ENCODE data around the gene PTPN4.

DNA sequence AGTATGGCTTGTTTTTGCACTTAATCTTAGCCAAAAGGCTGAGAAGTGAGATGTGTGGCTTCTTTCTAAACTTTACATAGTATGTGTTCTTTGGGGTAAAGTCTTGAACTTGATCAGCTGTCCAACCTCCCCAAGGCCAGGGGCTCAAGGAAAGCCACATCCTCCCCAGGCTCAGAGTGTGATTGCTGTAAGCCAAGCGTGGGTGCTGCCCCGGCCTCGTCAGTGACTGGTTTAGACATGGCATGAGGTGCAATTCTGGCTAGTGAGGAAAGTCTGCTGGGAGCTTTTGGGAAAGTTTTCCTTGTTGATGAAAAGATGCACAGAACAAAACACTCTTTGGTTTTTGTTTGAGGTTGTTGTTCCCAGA lies 40.5 kb upstream of the PTPN4 start:
- TF ChIP-seq, protein P1, sequence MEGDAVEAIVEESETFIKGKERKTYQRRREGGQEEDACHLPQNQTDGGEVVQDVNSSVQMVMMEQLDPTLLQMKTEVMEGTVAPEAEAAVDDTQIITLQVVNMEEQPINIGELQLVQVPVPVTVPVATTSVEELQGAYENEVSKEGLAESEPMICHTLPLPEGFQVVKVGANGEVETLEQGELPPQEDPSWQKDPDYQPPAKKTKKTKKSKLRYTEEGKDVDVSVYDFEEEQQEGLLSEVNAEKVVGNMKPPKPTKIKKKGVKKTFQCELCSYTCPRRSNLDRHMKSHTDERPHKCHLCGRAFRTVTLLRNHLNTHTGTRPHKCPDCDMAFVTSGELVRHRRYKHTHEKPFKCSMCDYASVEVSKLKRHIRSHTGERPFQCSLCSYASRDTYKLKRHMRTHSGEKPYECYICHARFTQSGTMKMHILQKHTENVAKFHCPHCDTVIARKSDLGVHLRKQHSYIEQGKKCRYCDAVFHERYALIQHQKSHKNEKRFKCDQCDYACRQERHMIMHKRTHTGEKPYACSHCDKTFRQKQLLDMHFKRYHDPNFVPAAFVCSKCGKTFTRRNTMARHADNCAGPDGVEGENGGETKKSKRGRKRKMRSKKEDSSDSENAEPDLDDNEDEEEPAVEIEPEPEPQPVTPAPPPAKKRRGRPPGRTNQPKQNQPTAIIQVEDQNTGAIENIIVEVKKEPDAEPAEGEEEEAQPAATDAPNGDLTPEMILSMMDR (IDR thresholded peaks at IDR 0.05): no peak
- TF ChIP-seq POLR2AphosphoS5 (IDR thresholded peaks at IDR 0.05): no peak
- TF ChIP-seq POLR2A (IDR thresholded peaks at IDR 0.05): no peak
